ENCODE results near the gene TTYH2. TPM values are rescaled to one million over a fixed set of nuclear protein-coding genes. Genes with fewer than 3 reads are reported as not detected.

The TTYH2 gene
- polyA plus RNA-seq, 1 experiment, result 3.1 TPM

DNA sequence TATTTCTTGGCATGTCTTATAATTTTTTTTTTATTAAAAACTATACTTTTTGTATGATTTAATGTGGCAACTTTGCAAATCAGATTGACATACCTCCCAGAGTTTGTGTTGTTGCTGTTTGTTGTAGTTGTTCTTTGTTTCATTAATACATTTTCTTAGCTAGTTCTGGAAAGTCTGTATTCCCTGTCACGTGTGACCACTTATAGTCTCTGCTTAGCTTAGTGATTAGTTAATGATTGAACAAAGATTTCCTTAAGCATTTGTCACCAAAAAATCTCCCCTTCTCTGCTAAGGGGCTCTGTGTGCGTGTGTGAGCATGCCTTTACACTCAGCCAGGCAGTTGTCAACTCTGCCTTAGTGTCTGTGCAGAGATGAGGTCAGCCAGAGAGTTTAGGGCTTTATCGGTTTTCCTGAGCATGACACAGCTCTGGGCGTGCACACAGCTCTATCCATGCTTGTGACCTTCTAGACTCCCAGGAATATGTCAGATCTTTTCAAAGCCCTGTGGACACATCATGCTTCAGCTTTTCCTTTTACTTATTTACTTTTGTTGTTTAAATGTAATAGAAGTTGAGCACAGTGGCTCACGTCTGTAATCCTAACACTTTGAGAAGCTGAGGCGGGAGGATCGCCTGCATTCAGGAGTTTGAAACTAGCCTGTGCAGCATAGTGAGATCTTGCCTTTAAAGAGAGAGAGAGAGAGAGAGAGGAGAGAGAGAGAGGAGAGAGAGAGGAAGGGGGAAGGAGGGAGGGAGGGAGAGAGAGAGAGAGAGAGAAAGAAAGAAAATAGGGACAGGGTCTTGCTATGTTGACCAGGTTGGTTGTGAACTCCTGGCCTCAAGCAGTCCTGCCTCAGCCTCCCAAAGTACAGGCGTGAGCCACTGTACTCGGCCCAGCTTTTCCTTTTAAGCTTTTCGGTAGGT lies 82.5 kb downstream of the TTYH2 start:
- Histone ChIP-seq H3K4me3 (ENCODE audit: low read depth, low read length) (no peak overlapping the region), H3K27ac (ENCODE audit: low read depth, low read length) (no peak overlapping the region), H3K27me3 (ENCODE audit: control insufficient read depth, insufficient read depth, low read length) (no peaks in the 10 kb centered on the region), H3K9me3 (ENCODE audit: control insufficient read depth, insufficient read depth, low read length) (no peaks in the 10 kb centered on the region)
- no peak for DNase-seq (ENCODE audit: low read depth, low spot score)
- POLR2A ChIA-PET, result no interaction called here
- CTCF ChIA-PET, result interaction anchor here (1.2 to 1.4 kb wide), 2 partner anchors 84 to 162 kb away, joined by 4 to 5 read pairs; no protein-coding TSS in a partner anchor
- TF ChIP-seq, protein P1, sequence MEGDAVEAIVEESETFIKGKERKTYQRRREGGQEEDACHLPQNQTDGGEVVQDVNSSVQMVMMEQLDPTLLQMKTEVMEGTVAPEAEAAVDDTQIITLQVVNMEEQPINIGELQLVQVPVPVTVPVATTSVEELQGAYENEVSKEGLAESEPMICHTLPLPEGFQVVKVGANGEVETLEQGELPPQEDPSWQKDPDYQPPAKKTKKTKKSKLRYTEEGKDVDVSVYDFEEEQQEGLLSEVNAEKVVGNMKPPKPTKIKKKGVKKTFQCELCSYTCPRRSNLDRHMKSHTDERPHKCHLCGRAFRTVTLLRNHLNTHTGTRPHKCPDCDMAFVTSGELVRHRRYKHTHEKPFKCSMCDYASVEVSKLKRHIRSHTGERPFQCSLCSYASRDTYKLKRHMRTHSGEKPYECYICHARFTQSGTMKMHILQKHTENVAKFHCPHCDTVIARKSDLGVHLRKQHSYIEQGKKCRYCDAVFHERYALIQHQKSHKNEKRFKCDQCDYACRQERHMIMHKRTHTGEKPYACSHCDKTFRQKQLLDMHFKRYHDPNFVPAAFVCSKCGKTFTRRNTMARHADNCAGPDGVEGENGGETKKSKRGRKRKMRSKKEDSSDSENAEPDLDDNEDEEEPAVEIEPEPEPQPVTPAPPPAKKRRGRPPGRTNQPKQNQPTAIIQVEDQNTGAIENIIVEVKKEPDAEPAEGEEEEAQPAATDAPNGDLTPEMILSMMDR (IDR thresholded peaks at IDR 0.05; ENCODE audit: low read depth, low read length), result no peak

DNA sequence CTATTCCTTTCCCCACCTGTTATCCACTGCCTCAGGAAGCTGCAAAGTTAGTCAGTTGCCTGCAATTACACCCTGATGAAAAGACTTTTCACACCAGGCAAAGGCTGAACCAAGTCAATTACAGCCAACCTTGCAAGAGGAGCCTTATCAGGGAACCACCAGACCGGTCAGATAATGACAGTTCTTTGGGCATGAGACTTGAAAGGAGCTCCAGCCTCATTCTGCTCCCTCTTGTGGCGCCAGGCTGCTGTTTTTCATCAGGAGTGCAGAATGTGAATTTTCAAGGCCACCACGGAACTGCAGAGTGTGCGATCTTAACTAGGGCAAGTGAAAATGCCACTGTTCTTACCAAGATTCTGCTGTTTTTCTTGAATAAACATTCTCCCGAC lies 83.2 kb downstream of the TTYH2 start:
- H3K4me3 ChIP-seq (ENCODE audit: low read depth, low read length), result no peak overlapping the region
- CTCF ChIA-PET, result interaction anchor here (1.2 to 1.4 kb wide), 2 partner anchors 85 to 161 kb away, joined by 4 to 5 read pairs; no protein-coding TSS in a partner anchor
- no peaks in the 10 kb centered on the region for H3K27me3 ChIP-seq (ENCODE audit: control insufficient read depth, insufficient read depth, low read length)
- POLR2A ChIA-PET, result no interaction called here
- no peaks in the 10 kb centered on the region for H3K9me3 ChIP-seq (ENCODE audit: control insufficient read depth, insufficient read depth, low read length)
- TF ChIP-seq, protein P1 (IDR thresholded peaks at IDR 0.05; ENCODE audit: low read depth, low read length), result peak; percentile 65
- H3K27ac ChIP-seq (ENCODE audit: low read depth, low read length), result no peak overlapping the region
- DNase-seq (ENCODE audit: low read depth, low spot score), result no peak

DNA sequence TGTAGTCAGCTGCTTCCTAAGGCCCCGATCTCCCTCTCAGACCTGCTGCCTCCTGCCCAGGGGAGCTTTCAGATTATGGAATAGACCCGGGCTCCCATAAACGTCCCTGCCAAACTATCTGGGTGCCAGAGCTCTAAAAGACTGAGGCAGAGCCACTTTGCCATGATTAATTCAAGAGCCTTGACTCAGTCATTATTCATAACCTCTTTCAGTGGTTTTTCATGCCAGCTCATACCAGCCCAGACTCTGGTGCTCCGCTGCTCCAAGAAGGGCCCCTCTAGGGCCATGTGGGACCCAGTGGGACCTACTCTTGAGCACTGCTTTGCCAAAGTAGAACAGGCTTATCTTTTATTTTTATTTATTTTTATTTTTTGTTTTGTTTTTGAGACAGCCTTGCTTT lies 84.6 kb downstream of the TTYH2 start:
- CTCF ChIA-PET, result no interaction called here
- no peaks in the 10 kb centered on the region for H3K9me3 ChIP-seq (ENCODE audit: control insufficient read depth, insufficient read depth, low read length)
- no peak overlapping the region for H3K27ac ChIP-seq (ENCODE audit: low read depth, low read length)
- no peak for DNase-seq (ENCODE audit: low read depth, low spot score)
- no peaks in the 10 kb centered on the region for H3K27me3 ChIP-seq (ENCODE audit: control insufficient read depth, insufficient read depth, low read length)
- POLR2A ChIA-PET, result no interaction called here
- no peak overlapping the region for H3K4me3 ChIP-seq (ENCODE audit: low read depth, low read length)
- TF ChIP-seq, protein P1 (IDR thresholded peaks at IDR 0.05; ENCODE audit: low read depth, low read length), result no peak

DNA sequence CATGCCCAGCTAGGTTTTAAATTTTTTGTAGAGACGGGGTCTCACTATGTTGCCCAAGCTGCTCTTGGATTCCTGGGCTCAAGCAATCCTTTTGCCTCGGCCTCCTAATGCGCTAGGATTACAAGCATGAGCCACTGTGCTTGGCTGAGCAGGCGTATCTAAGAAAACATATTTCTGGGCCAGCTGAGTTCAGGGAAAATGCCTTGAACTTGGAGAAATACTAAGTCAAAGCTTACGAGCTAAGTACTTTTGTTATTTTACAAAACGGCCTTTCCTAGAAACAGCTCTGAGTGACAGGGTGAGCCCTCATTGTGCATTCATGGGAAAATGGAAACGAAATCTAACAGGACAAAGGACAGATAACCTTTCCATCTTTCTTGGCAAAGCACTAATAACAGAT lies 85.4 kb downstream of the TTYH2 start:
- Histone ChIP-seq H3K9me3 (ENCODE audit: control insufficient read depth, insufficient read depth, low read length) (no peaks in the 10 kb centered on the region), H3K27ac (ENCODE audit: low read depth, low read length) (no peak overlapping the region), H3K27me3 (ENCODE audit: control insufficient read depth, insufficient read depth, low read length) (no peaks in the 10 kb centered on the region), H3K4me3 (ENCODE audit: low read depth, low read length) (no peak overlapping the region)
- CTCF ChIA-PET, result interaction anchor here (1.5 kb wide), 1 partner anchor 159 kb away, joined by 3 read pairs; no protein-coding TSS in a partner anchor
- TF ChIP-seq, protein P1 (IDR thresholded peaks at IDR 0.05; ENCODE audit: low read depth, low read length), result no peak
- DNase-seq (ENCODE audit: low read depth, low spot score), result no peak
- POLR2A ChIA-PET, result no interaction called here

All from AG04450 (cell line).